GM18508 (cell line): ENCODE measurements around the gene SHFL.

Source experiments
- ATAC-seq: cut with Tn5 transposase; IDR thresholded peaks from one replicate; pipeline ENCODE4 v1.9.1; 2021; ENCODE audit warnings: moderate number of reproducible peaks; ENCODE audit not compliant: insufficient read depth, unreplicated experiment

The SHFL gene

DNA sequence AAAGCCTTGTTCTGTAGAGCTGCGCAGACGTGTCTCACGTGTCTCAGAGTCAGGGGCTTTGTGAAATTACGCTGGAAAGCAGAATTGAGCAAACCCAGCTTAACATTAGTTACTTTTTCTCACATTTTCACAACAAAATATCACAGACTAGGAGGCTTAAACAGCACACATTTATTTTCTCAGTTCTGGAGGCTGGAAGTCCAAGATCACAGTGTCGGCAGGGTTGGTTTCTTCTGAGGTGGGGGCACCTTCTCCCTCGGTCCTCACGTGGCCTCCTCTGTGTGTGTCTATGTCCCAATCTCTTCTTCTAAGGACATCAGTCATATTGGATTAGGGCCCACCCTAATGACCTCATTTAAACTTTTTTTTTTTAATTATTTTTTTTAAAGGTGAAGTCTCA, 38.3 kb downstream of the SHFL start:
- ATAC-seq: no peak

DNA sequence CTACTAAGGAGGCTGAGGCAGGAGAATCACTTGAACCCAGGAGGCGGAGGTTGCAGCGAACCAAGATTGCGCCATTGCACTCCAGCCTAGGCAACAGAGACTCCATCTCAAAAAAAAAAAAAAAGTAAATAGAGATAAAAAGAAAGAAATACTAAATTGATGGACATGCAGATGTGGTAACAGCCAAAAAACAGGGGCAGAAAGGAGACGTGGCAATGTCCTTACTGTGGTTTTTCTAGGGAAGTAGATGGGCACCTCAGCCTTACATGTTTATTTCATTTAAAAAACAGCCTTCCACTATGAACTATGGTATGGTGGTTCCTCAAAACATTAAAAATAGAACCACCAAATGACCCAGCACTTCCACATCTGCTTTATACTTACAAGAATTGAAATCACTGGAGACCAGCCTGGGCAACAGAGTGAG, 40.1 kb downstream of the SHFL start:
- no peak for ATAC-seq

DNA sequence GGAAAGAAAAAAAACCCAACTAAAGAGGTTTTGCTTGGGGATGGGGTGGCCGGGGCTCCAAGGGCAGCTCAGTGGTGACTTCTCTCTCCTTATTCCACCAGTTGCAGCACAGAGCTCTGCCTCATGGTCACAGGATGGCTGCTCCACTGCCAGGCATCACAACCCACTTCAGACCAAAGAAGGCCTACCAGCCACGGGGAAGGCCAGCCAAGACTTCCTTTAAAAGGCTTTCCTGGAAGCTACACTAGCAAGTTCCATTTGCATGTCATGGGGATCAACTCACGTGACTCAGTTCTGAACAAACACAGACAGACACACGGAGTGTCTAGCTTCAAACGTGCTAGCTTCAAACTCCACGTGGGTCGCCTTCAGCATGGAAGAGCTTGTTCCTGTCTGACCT, 46.8 kb downstream of the SHFL start:
- ATAC-seq: no peak

DNA sequence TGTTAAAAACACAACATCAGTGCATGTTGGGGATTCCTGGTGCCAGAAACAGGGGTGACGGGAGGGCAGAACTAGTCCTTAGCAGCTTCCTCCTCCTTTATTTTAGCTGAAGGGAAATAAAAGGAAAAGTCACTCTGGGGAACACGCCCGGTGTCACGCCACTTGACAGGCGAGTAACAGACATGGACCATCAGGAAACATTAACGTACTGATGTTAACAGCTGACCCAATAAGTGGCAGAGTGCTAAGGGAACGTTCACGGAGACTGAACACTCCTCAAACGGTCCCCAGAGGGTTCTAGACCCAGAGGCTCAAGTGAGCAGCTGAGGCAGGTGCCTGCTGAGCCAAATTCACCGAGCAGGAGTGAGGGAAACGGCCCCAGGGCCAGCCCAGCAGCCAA, 47.5 kb downstream of the SHFL start:
- ATAC-seq: no peak

DNA sequence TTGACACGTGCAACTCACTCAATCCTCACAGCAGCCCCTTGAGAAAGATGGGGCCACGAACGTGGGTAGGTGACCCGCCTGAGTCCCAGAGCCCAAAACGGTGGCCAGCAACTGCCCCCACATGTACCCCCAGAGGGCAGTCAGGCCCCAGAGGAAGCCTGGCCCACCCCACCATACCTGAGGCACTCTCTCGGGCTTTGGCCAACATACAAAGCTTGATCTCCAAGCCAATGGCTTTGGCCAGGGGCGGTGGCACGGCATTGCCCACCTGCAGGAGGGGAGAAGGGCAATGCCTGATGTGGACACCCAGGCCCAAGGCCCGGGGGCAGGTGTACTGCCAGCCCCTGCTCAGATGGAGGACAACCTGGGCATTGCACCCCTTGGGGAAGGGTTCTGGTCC, 47.9 kb downstream of the SHFL start:
- ATAC-seq: no peak

DNA sequence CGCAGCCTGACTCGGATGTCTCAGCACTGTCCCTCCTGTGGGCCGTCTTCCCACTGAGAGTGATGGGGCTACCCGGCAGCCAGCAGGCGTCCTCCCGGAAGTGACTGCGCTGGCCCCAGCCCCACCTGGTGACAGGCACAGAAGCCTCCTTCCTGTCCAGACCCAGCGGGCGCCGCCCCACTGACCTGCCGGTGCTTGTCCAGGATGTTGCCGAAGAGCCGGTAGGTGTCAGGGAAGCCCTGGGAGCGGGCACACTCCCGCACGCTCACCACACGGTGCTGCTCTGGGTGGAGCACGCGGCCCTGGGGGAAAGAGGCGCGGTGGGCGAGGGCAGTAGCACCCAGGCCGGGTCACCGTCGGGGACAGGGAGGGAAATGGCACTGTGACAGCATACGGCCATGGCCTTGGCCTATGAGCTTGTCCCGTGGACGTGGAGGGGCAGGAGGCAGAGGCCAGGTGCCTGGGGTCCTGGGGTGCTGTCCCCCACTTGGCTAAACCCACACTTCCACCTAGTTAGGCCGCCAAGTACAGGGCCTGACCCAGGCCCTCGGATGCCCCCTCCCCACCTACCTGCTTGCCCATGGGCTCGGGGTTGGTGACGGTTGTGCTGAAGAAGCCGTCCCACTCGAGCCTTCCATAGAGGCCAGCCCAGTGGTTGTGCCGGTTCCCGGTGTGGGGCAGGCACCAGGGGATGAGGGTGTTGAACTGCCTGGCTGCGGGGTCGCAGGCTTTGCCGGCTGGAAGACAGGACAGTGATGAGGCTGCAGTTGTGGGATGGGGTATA, 49.6 kb downstream of the SHFL start:
- no peak for ATAC-seq

DNA sequence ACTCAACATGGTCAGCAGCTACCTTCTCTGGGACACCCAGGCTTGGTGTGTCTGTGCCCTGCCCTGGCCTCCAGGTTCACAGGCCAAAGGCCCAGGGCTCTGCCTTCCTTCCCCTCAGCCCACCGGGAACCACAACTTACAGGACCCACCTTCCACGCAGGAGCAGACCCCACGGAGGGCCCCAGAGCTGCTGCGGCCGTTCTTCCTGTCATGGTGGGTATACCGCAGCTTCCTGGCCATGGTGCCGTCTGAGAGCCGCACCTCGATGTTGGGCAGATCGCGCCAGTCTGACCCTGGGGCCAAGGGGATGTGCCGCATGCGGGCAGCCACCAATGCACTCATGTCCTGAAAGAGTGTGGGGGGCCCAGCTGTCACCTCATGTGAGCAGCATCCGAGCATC, 50.8 kb downstream of the SHFL start:
- no peak for ATAC-seq

DNA sequence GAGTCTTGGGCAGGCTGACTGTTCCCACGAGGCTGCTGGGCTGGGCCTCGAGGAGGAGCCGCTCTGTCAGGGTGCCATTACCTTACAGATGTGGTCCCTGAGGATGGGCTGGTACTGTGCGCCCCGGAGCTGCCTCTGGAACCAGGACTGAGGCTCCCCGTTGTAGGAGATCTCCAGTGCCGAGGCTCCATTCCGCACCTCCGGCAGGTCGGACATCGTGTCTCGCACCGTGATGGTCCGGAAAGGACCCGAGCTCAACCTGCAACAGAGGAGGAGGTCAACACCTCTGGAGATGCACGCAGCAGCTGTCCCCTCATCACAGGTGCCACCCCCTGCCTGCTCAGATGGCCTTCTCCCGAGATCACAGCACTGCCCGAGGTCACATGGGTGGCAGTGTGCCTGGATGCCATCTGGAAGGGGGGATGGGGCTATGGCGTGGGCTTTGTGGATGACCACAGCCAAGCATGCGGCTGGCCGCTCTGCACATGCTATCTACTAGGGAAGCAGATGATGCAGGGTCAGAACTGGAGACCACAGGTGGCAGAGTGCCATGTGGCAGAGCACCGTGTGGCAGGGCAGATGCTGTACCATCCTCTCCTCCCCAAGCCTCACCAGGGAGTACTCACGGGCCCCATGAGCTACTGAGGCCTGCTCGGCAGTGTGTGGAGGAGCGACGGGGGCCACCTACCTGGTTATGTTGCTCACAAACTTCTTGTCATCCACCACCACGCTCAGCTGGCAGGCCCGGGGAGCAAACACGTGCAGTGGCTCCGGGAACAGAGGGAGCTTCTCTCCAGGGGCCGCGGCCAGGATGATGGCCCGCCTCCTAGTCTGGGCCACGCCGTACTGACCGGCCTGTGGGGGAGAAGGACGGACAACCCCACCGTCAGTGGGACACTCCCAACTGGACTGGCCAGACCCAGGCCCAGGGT, 51.9 kb downstream of the SHFL start:
- ATAC-seq: no peak

DNA sequence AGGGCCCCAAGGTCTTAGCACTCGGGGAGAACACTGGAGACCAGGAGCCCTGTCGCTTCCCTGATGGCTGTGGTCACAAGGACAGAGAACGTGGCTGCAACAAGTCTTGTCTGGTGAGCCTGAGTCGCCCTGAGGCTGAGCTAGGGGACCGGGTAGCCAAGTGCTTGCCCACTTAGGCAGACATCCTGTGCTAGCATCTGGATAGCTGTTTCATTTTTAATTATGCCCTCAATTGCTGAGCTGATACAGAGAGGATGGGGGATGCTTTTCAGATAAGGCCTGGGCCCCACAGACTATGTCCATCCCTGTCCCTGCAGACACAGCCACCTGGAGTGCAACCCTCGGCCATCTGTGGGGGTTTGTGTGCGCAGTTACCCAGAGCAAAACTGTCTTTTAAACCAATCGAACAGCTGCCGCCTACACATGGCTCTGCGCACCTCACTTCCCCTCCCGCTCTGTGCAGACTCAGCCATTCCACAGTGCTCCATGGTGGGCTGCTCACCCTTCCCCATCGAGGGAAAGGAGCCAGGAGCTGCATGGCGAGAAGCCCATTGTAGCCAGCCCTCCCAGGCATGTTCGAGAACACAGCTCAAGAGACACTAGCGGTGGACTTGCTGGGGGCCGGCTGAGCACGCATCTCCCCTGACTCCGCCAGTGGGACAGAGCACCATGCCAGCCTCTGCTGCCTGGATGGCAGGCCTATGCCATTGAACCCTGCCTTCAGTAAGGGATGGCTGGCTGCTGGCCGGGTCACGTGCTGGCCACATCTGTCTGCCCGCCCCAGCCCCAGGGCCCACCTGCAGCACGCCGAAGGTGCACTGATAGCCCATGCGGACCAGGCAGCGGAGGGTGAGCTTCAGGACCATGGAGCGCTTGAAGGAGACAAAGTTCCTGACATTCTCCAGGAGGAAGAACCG, 53.0 kb downstream of the SHFL start:
- ATAC-seq: no peak

DNA sequence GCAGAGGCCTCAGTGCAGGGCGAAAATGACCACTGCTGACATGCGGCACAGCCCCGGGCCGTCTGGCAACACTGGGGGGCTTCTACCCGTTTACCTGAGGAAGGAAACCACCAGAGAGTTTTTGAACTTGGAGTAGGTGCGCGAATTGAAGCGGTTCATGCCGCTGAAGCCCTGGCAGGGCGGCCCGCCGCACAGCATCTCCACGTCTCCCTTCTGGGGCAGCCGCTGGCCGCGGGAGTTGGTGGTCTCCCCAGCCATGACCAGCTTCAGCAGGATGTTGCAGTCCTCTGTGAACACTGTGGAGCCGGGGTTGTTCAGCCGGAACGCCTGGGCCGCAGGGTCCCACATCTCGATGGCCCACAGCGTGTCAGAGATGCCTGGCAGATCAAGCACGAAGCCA, 53.8 kb downstream of the SHFL start:
- no peak for ATAC-seq

DNA sequence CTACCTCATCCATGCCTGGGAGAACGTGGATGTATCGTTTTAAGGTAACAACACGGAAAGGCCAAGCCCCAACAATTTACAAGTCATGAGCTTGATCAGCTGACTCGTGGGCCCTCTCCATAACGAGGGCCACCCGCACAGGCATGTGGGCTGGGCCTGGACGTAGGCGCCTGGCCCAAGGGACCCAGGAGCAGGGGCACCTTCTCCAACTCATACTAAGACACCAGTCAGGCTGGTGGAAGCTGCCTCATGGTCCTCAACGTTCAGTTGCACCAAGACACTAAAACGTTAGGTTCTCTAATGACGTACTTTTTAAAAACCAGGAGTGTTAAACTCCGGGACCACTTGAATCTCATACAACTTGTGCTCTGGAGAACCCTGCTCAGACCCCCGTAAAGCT, 55.4 kb downstream of the SHFL start:
- no peak for ATAC-seq

DNA sequence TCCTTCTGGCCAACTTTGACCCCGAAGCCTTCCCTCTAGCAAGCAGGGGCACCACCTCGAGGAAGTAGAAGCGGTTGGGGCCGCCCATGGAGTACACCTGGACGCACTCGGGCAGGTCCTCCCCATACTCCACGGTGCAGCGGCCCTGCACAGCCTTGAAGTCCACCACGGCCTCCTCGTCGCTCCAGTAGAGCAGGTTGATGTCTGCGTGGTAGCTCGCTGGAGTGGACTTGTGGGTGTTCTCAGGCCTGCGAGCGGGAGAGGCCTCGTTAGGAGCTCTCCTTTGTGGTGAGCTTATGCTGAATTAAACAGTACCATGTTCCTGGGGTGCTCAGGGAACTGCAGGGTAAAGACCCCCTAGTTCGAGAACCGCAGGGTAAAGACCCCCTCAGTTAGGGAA, 55.9 kb downstream of the SHFL start:
- no peak for ATAC-seq
